Endothelial cell of umbilical vein (primary cell): ENCODE data around the gene RNASE13. TPM values are rescaled to one million over a fixed set of nuclear protein-coding genes. Genes with fewer than 3 reads are reported as not detected.
A peak's percentile ranks its signal among the peaks of the same experiment; 100 is the strongest.

ENCODE experiments used
- BruUV-seq: library from RNA; stranded (reverse); fragments of 400-500 nt; replicated peaks from 2 replicates; lab custom pipeline; 2021; lab: Mats Ljungman, UMichigan
- CTCF ChIA-PET: fragments of 300-600, 350-600 bp; sonication (Branson Sonifier 250); formaldehyde crosslinking; loops from one replicate; lab custom pipeline; 2021; ENCODE audit warnings: antibody characterized with exemption, inconsistent platforms; lab: Charles Lee
- POLR2A ChIA-PET: fragments of 300-600, 350-600 bp; sonication (Branson Sonifier 250); formaldehyde crosslinking; loops from one replicate; lab custom pipeline; 2021; ENCODE audit warnings: antibody characterized with exemption, inconsistent platforms; lab: Charles Lee
- DNase-seq: peaks from one replicate; pipeline ENCODE4 v3.0.0-alpha.2; 2011; ENCODE audit warnings: low read depth, low spot score
- FAIRE-seq: peaks from 2 replicates; lab custom pipeline; 2011; peaks lifted over from hg19 to GRCh38; lab: Jason Lieb, UNC
- H2AFZ ChIP-seq: 2 replicates; pipeline ENCODE4 v1.6.0; 2012; ENCODE audit warnings: low read depth, low read length, control low read depth, inconsistent platforms
- H3K27ac ChIP-seq: 2 replicates; pipeline ENCODE4 v1.5.1; 2011; ENCODE audit warnings: low read depth, mild to moderate bottlenecking, control low read depth, low read length, moderate library complexity; ENCODE audit not compliant: insufficient read depth
- H3K27me3 ChIP-seq, 2 experiments: 2 replicates each; pipeline versions ENCODE4 v1.6.0 to v1.6.1; 2011; ENCODE audit warnings: low read length in 2 of 2, mixed read lengths in 1 of 2; ENCODE audit not compliant: control insufficient read depth in 2 of 2, insufficient read depth in 2 of 2
- H3K36me3 ChIP-seq, 2 experiments: 2 replicates in 1 of 2; 3 replicates in 1 of 2; pipeline ENCODE4 v1.5.1; 2011; ENCODE audit warnings: low read length in 2 of 2, mild to moderate bottlenecking in 1 of 2, moderate library complexity in 1 of 2; ENCODE audit not compliant: control insufficient read depth in 2 of 2, insufficient read depth in 2 of 2; ENCODE audit errors: extremely low read depth in 1 of 2
- H3K4me1 ChIP-seq: 3 replicates; pipeline ENCODE4 v1.5.1; 2011; ENCODE audit warnings: mild to moderate bottlenecking, low read length; ENCODE audit not compliant: control insufficient read depth, insufficient read depth; ENCODE audit errors: extremely low read depth
- H3K4me2 ChIP-seq: 2 replicates; pipeline ENCODE4 v1.6.1; 2011; ENCODE audit warnings: low read length, control low read depth, mixed read lengths; ENCODE audit not compliant: insufficient read depth
- H3K4me3 ChIP-seq, 3 experiments: fragments of 200-600 bp in 1 of 3; sonication (generic), shearing (Covaris generic) in 1 of 3; replicated peaks in 1 of 3; 2 replicates each; pipeline ENCODE4 v1.5.1; 2011 to 2016; ENCODE audit warnings: control low read depth in 3 of 3, low read length in 3 of 3, mild to moderate bottlenecking in 2 of 3, inconsistent platforms in 1 of 3, low read depth in 1 of 3, moderate library complexity in 1 of 3; ENCODE audit not compliant: insufficient read depth in 1 of 3
- H3K79me2 ChIP-seq: 2 replicates; pipeline ENCODE4 v1.6.0; 2012; ENCODE audit warnings: low read length, inconsistent platforms; ENCODE audit not compliant: control insufficient read depth, insufficient read depth
- H3K9ac ChIP-seq: replicated peaks from 2 replicates; pipeline ENCODE3; 2011; ENCODE audit warnings: low read length, control low read depth; ENCODE audit not compliant: insufficient read depth; ENCODE audit errors: extremely low read depth
- H3K9me1 ChIP-seq: replicated peaks from 3 replicates; pipeline ENCODE4 v1.6.0; 2011; ENCODE audit warnings: mild to moderate bottlenecking, low read length; ENCODE audit not compliant: control insufficient read depth, insufficient read depth; ENCODE audit errors: extremely low read depth
- H3K9me3 ChIP-seq: replicated peaks from 2 replicates; pipeline ENCODE4 v1.5.1; 2012; ENCODE audit warnings: low read length, inconsistent platforms; ENCODE audit not compliant: control insufficient read depth, insufficient read depth
- H4K20me1 ChIP-seq: replicated peaks from 2 replicates; pipeline ENCODE3; 2011; ENCODE audit warnings: mild to moderate bottlenecking, low read length; ENCODE audit not compliant: control insufficient read depth, insufficient read depth; ENCODE audit errors: extremely low read depth
- EZH2 ChIP-seq: IDR thresholded peaks from 2 replicates; pipeline ENCODE4 v1.6.1; 2012; ENCODE audit warnings: borderline replicate concordance, low read depth, mild to moderate bottlenecking, moderate library complexity, low read length, inconsistent platforms; ENCODE audit not compliant: severe bottlenecking
- FOS ChIP-seq: IDR thresholded peaks from 2 replicates; pipeline ENCODE4 v1.6.1; 2011; ENCODE audit warnings: mild to moderate bottlenecking, low read length, moderate library complexity, borderline replicate concordance; ENCODE audit not compliant: insufficient read depth
- GATA2 ChIP-seq: IDR thresholded peaks from 2 replicates; pipeline ENCODE4 v1.7.0; 2011; ENCODE audit warnings: low read depth, mild to moderate bottlenecking, moderate library complexity, mixed read lengths, low read length; ENCODE audit not compliant: insufficient read length, insufficient read depth
- JUN ChIP-seq: IDR thresholded peaks from 2 replicates; pipeline ENCODE4 v1.6.1; 2011; ENCODE audit warnings: borderline replicate concordance, low read depth; ENCODE audit not compliant: insufficient read length, insufficient read depth
- MYC ChIP-seq: IDR thresholded peaks from one replicate; pipeline ENCODE4 v1.6.1; 2011; ENCODE audit warnings: mild to moderate bottlenecking, low read depth, low read length
- POLR2A ChIP-seq: IDR thresholded peaks from 2 replicates; pipeline ENCODE4 v1.6.1; 2012; ENCODE audit warnings: low read depth, mild to moderate bottlenecking, control low read depth, low read length
- dilution Hi-C: fragments of 300-500 bp; cut with MboI; formaldehyde crosslinking; loops from one replicate; pipeline ENCODE4 v1.15.0; 2019; ENCODE audit warnings: low sequenced_read_pairs; ENCODE audit not compliant: extremely low pct_ligation_motif_present
- intact Hi-C: fragments of 100-400 bp; cut with micrococcal nuclease; formaldehyde crosslinking; loops from one replicate; pipeline ENCODE4 v1.10.0; 2022
- polyA plus RNA-seq, 4 experiments: library from polyadenylated mRNA; depleted of rRNA in 3 of 4; stranded (reverse) in 3 of 4; unstranded in 1 of 4; fragments of >200 nt; gene quantifications; 2 replicates each; pipeline versions ENCODE4 v1.2.1 to v1.2.3, GENCODE V29; 2011 to 2012; ENCODE audit warnings: missing spikeins in 1 of 4
- total RNA-seq: library from RNA; stranded (reverse); gene quantifications from 2 replicates; pipeline ENCODE4 v1.2.3, GENCODE V29; 2021

Gene RNASE13
- total and polyA plus RNA-seq, 2 donors (not counting 3 experiments of a cell fraction or from before 2014, with no cell fraction given) = not detected

DNA sequence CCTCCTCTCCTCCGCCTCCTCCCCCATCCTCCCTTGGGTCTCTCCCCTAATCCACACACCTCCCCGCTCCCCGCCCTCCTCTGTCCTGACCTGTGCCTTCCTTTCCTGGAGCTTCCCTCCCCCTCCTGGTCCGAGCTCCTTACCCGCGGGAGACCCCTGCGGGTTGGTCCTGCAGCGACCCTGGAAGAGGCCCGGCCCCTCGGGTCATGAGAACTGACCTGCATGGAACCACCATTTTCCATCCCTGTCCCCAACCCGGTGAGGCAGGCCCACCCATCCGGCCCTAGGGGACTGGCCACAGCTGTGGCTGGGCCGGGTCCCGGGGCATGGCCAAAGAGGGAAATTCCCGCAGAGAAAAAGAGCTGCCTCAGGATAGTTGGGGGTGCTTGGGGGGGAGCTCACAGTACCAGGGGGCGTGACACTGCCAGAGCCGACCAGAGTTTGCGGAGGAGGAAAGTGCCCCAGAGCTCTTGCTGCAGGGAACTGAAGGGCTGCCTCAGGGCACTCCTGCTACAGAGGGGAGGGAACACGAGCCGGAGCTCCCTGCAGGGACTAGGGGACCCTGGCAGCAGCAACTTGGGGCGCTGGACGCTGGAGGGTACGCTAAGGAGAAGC lies 36.1 kb upstream of the RNASE13 start:
- Histone ChIP-seq H4K20me1 (no peaks in the 10 kb centered on the region), H3K4me1 (peaks cover 10% of the 10 kb centered on the region), H3K4me3 (peak overlapping the region in 2 of 3 experiments; percentile 54 to 55), H3K27me3 (peaks cover 16 to 38% of the 10 kb centered on the region in 2 experiments), H3K9me1 (no peaks in the 10 kb centered on the region), H3K4me2 (peak overlapping the region; percentile 58), H3K36me3 (peaks cover 0 to 2% of the 10 kb centered on the region in 2 experiments), H3K9me3 (no peaks in the 10 kb centered on the region), H3K9ac (peak overlapping the region; percentile 32), H3K79me2 (no peaks in the 10 kb centered on the region), H3K27ac (no peak overlapping the region), H2AFZ (peak overlapping the region; percentile 0)
- POLR2A ChIA-PET = interaction anchor here (1.9 kb wide), 1 partner anchor 34 kb away, joined by 4 read pairs; no protein-coding TSS in a partner anchor
- DNase-seq = peak; percentile 7
- CTCF ChIA-PET = interaction anchor here (0.9 to 3.4 kb wide), 19 partner anchors 9 to 122 kb away, joined by 3 to 49 read pairs (median 6); partner anchors contain the start of gene TMEM253
- TF ChIP-seq EZH2 (no peak), FOS (no peak)
- no TSS peak for BruUV-seq
- intact Hi-C loops = loop anchor here (1.0 kb wide), 1 partner anchor 17 kb away; no protein-coding TSS in a partner anchor
- no peak for FAIRE-seq
- dilution Hi-C loops = no loop called here

DNA sequence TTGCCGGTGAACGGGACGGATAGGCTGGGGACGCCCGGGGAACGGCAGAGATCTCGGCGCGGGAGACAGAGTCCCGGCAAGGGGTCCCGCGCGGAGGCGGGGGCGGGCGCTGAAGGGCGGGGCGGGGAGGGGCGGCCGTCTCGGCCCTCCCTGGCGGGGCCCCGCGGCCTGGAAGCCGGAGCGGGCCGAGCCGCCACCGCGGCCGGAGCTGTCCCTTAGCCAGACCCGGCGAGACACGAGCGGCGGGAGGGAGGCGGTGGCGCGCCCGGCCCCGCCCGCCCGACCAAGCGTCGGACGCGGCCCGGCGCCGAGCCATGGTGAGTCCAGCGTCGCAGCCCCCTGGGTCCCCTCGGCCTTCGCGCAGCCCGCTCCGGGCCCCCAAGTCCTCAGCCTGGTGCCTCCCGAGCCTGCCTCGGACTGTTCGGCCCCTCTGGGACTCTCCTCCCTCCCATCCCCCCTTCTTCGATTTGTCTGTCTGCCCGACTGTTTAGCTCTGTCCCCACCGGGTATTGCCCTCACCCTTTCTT lies 35.5 kb upstream of the RNASE13 start, which contains the start of gene ARHGEF40:
TSS of gene ARHGEF40 (plus strand) at position 222 of the 527 bp plus-strand sequence. CDS start at position 315, 93 bp downstream.
- BruUV-seq = no TSS peak
- FAIRE-seq = no peak
- TF ChIP-seq JUN (no peak), POLR2A (no peak), EZH2 (no peak), FOS (no peak), MYC (no peak), GATA2 (no peak)
- Histone ChIP-seq H3K9me1 (no peaks in the 10 kb centered on the region), H3K9me3 (no peaks in the 10 kb centered on the region), H3K4me3 (peak within 1 kb of the TSS in 2 of 3 experiments; percentile 54 to 55), H2AFZ (peak within 1 kb of the TSS; percentile 31), H3K27ac (no peak within 1 kb of the TSS), H3K4me2 (peak within 1 kb of the TSS; percentile 58), H3K27me3 (peaks cover 19 to 38% of the 10 kb centered on the region in 2 experiments), H3K79me2 (no peaks in the 10 kb centered on the region), H3K36me3 (peaks cover 0 to 2% of the 10 kb centered on the region in 2 experiments), H4K20me1 (no peaks in the 10 kb centered on the region), H3K4me1 (peaks cover 10% of the 10 kb centered on the region), H3K9ac (peak within 1 kb of the TSS; percentile 32)
- peak; percentile 8 for DNase-seq
- dilution Hi-C loops = no loop called here
- ChIA-PET POLR2A (no interaction called here), CTCF (interaction anchor here (0.6 to 3.4 kb wide), 11 partner anchors 9 to 109 kb away, joined by 3 to 49 read pairs (median 6); no protein-coding TSS in a partner anchor)
- intact Hi-C loops = no loop called here
